ENCODE results near the gene ANTXR2. TPM values are rescaled to one million over a fixed set of nuclear protein-coding genes. Genes with fewer than 3 reads are reported as not detected.

ANTXR2 gene
- polyA plus RNA-seq, 1 of the 3 experiments (the other 2 are of a cell fraction), result 48.8 TPM

DNA sequence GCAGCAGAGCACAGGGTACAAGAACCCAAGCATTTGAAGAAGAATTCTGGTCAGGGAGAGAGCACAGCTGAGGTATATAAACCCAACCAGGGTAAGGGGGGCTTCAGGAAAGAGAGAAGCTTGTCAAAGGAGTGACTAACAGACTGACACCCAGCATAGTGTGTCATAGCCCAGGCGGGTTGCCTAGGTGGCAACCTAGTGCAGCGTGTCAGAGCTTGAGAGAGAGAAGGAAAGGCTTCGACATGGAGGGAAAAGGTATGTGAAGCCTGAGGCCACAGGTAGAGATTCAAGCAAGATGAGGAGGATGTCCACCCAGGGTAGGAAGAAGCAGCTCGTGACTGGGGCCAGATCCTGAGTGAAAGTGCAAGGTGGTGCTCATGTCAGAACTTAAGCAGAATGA lies 8.5 kb upstream of the ANTXR2 start:
- no peak for TF ChIP-seq RXRA (IDR thresholded peaks at IDR 0.05; ENCODE audit: borderline replicate concordance, low read depth)
- TF ChIP-seq RAD21 (IDR thresholded peaks at IDR 0.05; ENCODE audit: low read length), result no peak
- TF ChIP-seq, protein P1, sequence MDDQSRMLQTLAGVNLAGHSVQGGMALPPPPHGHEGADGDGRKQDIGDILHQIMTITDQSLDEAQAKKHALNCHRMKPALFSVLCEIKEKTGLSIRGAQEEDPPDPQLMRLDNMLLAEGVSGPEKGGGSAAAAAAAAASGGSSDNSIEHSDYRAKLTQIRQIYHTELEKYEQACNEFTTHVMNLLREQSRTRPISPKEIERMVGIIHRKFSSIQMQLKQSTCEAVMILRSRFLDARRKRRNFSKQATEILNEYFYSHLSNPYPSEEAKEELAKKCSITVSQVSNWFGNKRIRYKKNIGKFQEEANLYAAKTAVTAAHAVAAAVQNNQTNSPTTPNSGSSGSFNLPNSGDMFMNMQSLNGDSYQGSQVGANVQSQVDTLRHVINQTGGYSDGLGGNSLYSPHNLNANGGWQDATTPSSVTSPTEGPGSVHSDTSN (IDR thresholded peaks at IDR 0.05), result no peak
- TF ChIP-seq GABPA (IDR thresholded peaks at IDR 0.05; ENCODE audit: low read depth), result no peak
- TF ChIP-seq CHD2 (IDR thresholded peaks at IDR 0.05; ENCODE audit: low read length, partially characterized antibody), result no peak
- TF ChIP-seq, protein P2, sequence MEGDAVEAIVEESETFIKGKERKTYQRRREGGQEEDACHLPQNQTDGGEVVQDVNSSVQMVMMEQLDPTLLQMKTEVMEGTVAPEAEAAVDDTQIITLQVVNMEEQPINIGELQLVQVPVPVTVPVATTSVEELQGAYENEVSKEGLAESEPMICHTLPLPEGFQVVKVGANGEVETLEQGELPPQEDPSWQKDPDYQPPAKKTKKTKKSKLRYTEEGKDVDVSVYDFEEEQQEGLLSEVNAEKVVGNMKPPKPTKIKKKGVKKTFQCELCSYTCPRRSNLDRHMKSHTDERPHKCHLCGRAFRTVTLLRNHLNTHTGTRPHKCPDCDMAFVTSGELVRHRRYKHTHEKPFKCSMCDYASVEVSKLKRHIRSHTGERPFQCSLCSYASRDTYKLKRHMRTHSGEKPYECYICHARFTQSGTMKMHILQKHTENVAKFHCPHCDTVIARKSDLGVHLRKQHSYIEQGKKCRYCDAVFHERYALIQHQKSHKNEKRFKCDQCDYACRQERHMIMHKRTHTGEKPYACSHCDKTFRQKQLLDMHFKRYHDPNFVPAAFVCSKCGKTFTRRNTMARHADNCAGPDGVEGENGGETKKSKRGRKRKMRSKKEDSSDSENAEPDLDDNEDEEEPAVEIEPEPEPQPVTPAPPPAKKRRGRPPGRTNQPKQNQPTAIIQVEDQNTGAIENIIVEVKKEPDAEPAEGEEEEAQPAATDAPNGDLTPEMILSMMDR (IDR thresholded peaks at IDR 0.05), result no peak
- no peak for TF ChIP-seq RFX5 (IDR thresholded peaks at IDR 0.05; ENCODE audit: low read length)
- no peak for TF ChIP-seq FOSL2 (IDR thresholded peaks at IDR 0.05; ENCODE audit: borderline replicate concordance, low read depth)
- TF ChIP-seq TCF12 (IDR thresholded peaks at IDR 0.05), result no peak
- no peak for TF ChIP-seq MEF2A (IDR thresholded peaks at IDR 0.05; ENCODE audit: borderline replicate concordance, low read depth)
- ChIA-PET POLR2A (no interaction called here), CTCF (no interaction called here)
- Histone ChIP-seq H3K9me3 (no peaks in the 10 kb centered on the region), H2AFZ (ENCODE audit: low read depth) (no peak overlapping the region), H3K27me3 (ENCODE audit: insufficient read depth) (no peaks in the 10 kb centered on the region), H3K9me2 (no peaks in the 10 kb centered on the region), H3K4me2 (no peak overlapping the region), H3K4me1 (ENCODE audit: control insufficient read depth in 1 of 2, insufficient read depth in 2 of 2, low read depth in 1 of 2, low read length in 1 of 2) (no peaks in the 10 kb centered on the region), H3K9ac (no peak overlapping the region), H3F3A (replicated peaks; ENCODE audit: insufficient read depth) (no peaks in the 10 kb centered on the region), H3K79me2 (ENCODE audit: insufficient read depth) (no peaks in the 10 kb centered on the region), H3K27ac (ENCODE audit: low read depth in 2 of 2, low read length in 1 of 2) (no peak overlapping the region), H4K20me1 (ENCODE audit: insufficient read depth) (no peaks in the 10 kb centered on the region), H3K4me3 (ENCODE audit: low read depth in 2 of 2, low read length in 1 of 2) (no peak overlapping the region), H3K36me3 (replicated peaks in 1 of 2; ENCODE audit: control insufficient read depth in 1 of 2, insufficient read depth in 2 of 2, low read length in 1 of 2) (no peaks in the 10 kb centered on the region)
- no peak for DNase-seq
- WGBS (ENCODE audit: low lambda C conversion rate), result 77% methylated on average over 4 of the region's 4 CpGs

DNA sequence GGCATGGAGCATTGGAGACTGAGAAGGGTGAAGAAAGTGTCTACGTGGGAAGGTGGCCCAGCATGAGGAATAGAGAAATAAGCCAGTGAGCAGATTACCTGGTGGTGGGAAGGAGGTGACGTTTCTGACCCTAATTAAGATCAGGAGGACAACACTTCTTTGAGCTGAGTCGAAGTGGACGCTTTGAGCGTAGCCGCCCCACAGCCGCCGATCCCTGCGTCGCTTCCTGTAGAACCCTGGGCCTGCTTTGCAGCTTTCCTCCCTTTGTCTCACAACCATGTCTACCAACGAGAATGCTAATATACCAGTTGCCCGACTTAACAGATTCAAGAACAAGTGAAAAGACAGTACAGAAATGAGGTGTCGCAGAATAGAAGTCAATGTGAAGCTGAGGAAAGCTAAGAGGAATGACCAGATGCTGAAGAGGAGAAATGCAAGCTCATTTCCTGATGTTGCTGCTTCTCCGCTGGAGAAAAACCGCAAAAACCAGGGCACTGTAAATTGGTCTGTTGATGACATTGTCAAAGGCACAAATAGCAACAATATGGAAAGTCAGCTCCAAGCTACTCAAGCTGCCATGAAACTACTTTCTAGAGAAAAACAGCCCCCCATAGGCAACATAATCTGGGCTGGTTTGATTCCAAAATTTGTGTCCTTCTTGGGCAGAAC lies 6.4 kb upstream of the ANTXR2 start:
- Histone ChIP-seq H3K4me3 (ENCODE audit: low read depth in 2 of 2, low read length in 1 of 2) (no peak overlapping the region), H3K4me2 (no peak overlapping the region), H2AFZ (ENCODE audit: low read depth) (no peak overlapping the region), H3F3A (replicated peaks; ENCODE audit: insufficient read depth) (peaks cover 4% of the 10 kb centered on the region), H3K4me1 (ENCODE audit: control insufficient read depth in 1 of 2, insufficient read depth in 2 of 2, low read depth in 1 of 2, low read length in 1 of 2) (peaks cover under 1 to 8% of the 10 kb centered on the region in 2 experiments; a peak in 2 of 4 replicates), H3K9ac (no peak overlapping the region), H3K79me2 (ENCODE audit: insufficient read depth) (0 out of 2 replicates have a peak, but pooled peaks cover 2% of the 10 kb centered on the region), H3K27ac (ENCODE audit: low read depth in 2 of 2, low read length in 1 of 2) (no peak overlapping the region), H4K20me1 (ENCODE audit: insufficient read depth) (no peaks in the 10 kb centered on the region), H3K36me3 (replicated peaks in 1 of 2; ENCODE audit: control insufficient read depth in 1 of 2, insufficient read depth in 2 of 2, low read length in 1 of 2) (no peaks in the 10 kb centered on the region), H3K9me2 (no peaks in the 10 kb centered on the region), H3K9me3 (no peaks in the 10 kb centered on the region), H3K27me3 (ENCODE audit: insufficient read depth) (no peaks in the 10 kb centered on the region)
- WGBS (ENCODE audit: low lambda C conversion rate), result 95% methylated on average over 15 of the region's 15 CpGs
- ChIA-PET CTCF (no interaction called here), POLR2A (no interaction called here)
- DNase-seq, result no peak
- TF ChIP-seq RXRA (IDR thresholded peaks at IDR 0.05; ENCODE audit: borderline replicate concordance, low read depth), result no peak
- no peak for TF ChIP-seq RAD21 (IDR thresholded peaks at IDR 0.05; ENCODE audit: low read length)
- TF ChIP-seq EZH2phosphoT487 (IDR thresholded peaks at IDR 0.05; ENCODE audit: borderline replicate concordance, low read depth), result no peak
- no peak for TF ChIP-seq RCOR1 (IDR thresholded peaks at IDR 0.05; ENCODE audit: low read length)
- TF ChIP-seq FOXJ3 (CRISPR knock-in tag; IDR thresholded peaks at IDR 0.05), result no peak
- no peak for TF ChIP-seq TEAD4 (IDR thresholded peaks at IDR 0.05; ENCODE audit: borderline replicate concordance, insufficient read depth)
- TF ChIP-seq RFX5 (IDR thresholded peaks at IDR 0.05; ENCODE audit: low read length), result no peak
- TF ChIP-seq MEF2A (IDR thresholded peaks at IDR 0.05; ENCODE audit: borderline replicate concordance, low read depth), result no peak
- TF ChIP-seq SIN3A (IDR thresholded peaks at IDR 0.05; ENCODE audit: borderline replicate concordance, low read depth, low read length), result no peak
- TF ChIP-seq NFIC (IDR thresholded peaks at IDR 0.05; ENCODE audit: borderline replicate concordance), result no peak
- no peak for TF ChIP-seq MXI1 (IDR thresholded peaks at IDR 0.05; ENCODE audit: low read depth, low read length)
- TF ChIP-seq GATA2 (CRISPR knock-in tag; IDR thresholded peaks at IDR 0.05), result no peak
- no peak for TF ChIP-seq JUND (IDR thresholded peaks at IDR 0.05)
- TF ChIP-seq FOXM1 (IDR thresholded peaks at IDR 0.05; ENCODE audit: low read depth), result no peak
- TF ChIP-seq POLR2AphosphoS5 (IDR thresholded peaks at IDR 0.05; ENCODE audit: low read depth, low read length), result no peak
